GM20000 (cell line): ENCODE measurements around the gene TUFM.

Source experiments
- DNase-seq: peaks from one replicate; pipeline ENCODE4 v3.0.0; 2012; ENCODE audit warnings: low spot score
- CTCF ChIP-seq: IDR thresholded peaks from 2 replicates; pipeline ENCODE4 v1.5.1; 2012; ENCODE audit warnings: mild to moderate bottlenecking, control low read depth; ENCODE audit errors: extremely low read depth, missing control alignments

The TUFM gene

GRCh38 chr16:28836761-28837064, 9.4 kb downstream of the TUFM start:
- TF ChIP-seq CTCF, result no peak
- DNase-seq, result no peak

- DNase-seq, result peak; percentile 4
- no peak for TF ChIP-seq CTCF
Measured at GRCh38 chr16:28835864-28836760, 10.0 kb downstream of the TUFM start.

- peak; percentile 9 for DNase-seq
Measured at GRCh38 chr16:28834873-28835863, 11.0 kb downstream of the TUFM start.

DNA sequence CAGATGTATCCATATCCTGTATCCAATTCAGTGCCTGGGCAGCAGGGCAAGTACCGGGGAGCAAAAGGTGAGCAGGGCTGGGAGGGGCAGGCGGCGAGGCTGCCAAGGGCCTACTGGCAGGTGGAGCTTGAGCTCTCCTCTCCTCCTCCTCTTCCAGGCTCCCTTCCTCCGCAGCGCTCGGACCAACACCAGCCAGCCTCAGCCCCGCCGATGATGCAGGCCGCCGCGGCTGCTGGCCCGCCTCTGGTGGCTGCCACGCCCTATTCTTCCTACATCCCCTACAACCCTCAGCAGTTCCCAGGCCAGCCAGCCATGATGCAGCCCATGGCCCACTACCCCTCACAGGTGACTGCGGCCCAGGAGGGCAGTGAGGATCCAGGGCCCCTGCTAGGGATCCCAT, 11.8 kb downstream of the TUFM start:
- no peak for TF ChIP-seq CTCF
- peak; percentile 0 for DNase-seq

More at GRCh38 chr16:28834873-28835863, 11.0 kb downstream of the TUFM start:
- TF ChIP-seq CTCF, result no peak

GRCh38 chr16:28830531-28830930, 15.6 kb downstream of the TUFM start:
- TF ChIP-seq CTCF, result no peak

DNA sequence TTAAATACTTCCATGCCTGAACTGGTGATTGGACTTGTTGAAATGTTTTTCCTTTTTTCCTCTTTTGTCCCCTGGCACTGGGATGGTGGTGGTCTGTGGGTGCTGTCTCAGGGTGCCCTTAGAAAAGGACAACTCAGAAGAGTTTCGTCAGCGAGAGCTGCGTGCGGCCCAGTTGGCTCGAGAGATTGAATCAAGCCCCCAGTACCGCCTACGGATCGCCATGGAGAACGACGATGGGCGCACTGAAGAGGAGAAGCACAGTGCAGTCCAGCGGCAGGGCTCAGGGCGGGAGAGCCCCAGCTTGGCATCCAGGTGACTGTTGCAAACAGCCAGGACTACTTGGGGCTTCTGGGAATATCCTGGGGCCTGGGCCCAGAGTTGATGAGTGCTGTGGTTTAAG, 16.4 kb downstream of the TUFM start:
- TF ChIP-seq CTCF, result no peak
- peak; percentile 0 for DNase-seq

More at GRCh38 chr16:28830531-28830930, 15.6 kb downstream of the TUFM start:
- peak; percentile 3 for DNase-seq

DNA sequence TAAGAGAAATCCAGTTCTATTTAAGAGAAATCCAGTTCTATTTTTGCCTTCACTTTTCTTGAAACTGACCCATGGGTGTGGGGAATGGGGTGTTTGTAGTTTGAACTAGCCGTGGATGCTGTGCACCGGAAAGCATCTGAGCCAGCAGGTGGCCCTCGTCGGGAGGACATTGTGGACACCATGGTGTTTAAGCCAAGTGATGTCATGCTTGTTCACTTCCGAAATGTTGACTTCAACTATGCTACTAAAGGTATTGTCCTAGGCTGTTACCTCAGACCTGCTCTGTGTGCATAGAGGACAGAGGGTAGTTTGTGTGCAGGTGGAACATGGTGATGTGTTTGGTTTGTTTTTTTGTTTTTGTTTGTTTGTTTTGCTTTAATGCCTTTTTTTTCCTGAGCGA, 20.0 kb downstream of the TUFM start:
- DNase-seq, result peak; percentile 0
- TF ChIP-seq CTCF, result no peak
